ENCODE measurements around the gene ADM. TPM values are rescaled to one million over a fixed set of nuclear protein-coding genes. Genes with fewer than 3 reads are reported as not detected.
A peak's percentile ranks its signal among the peaks of the same experiment; 100 is the strongest.

ADM gene
- total RNA-seq, 1 experiment from 2014 or later: 21.9 TPM

DNA sequence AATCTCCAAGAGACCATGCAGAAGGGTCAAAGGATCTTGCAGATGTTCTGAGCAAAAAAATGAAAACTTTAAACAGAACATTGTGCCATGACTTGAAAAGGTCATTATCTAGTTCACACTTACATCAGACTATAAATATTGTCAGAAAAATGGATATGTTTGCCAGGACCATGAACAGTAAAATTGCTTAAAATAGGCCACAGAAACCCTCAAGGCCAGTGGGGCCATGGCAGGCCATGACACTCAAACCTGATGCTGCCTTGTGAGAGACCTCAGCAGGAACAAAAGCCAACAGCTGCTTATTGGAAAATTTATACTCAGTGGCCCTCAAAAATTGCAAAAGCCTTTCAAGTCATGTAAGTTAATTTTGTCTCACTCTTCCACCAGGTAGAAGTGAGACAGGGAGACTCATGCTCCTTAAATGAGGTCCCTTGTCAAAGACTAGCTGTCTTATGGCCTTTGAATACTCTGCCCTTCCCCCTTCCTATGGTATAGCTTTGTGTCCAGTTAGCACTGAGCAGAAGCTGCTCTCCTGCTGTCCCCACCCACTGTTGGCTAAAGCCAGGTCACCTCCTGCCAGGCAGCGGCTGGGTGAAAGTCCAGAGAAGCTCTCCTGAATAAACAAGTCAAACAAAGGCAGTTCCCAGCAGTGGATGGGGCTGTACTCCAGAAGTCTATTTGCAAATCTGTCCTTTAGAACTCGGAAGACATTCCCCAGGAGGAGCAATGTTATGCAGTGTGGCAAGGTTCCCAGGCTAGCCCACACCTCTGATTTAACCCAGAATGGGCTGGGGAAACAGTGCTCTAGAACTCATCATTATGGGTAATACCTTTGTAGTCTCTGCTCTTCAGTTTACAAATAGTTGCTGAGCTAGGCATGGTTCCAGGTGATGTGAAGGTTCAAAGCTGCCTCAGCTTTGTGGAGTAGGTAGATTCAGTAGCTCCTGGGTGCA lies 21.4 kb downstream of the ADM start:
- intact Hi-C loops (cut with micrococcal nuclease; ENCODE audit: unreplicated experiment): no loop called here
- Histone ChIP-seq H4K20me1 (ENCODE audit: insufficient read depth) (no peaks in the 10 kb centered on the region), H3K9me2 (ENCODE audit: insufficient read depth) (no peaks in the 10 kb centered on the region), H3K27me3 (ENCODE audit: insufficient read depth, low read depth) (no peaks in the 10 kb centered on the region), H3K4me3 (no peak overlapping the region), H2AFZ (no peak overlapping the region), H3K4me1 (replicated peaks; ENCODE audit: insufficient read depth) (peaks cover 55% of the 10 kb centered on the region), H3K36me3 (ENCODE audit: low read depth) (no peaks in the 10 kb centered on the region), H3F3A (ENCODE audit: insufficient read depth, low read depth) (peaks cover 15% of the 10 kb centered on the region), H3K9me3 (ENCODE audit: insufficient read depth, low read depth) (no peaks in the 10 kb centered on the region), H3K4me2 (peak overlapping the region; percentile 26; the same call in 1 of the 2 replicates), H3K27ac (peak overlapping the region; percentile 34), H3K79me2 (ENCODE audit: low read depth) (no peaks in the 10 kb centered on the region)
- DNase-seq: peak; percentile 45 to 67
- CTCF ChIA-PET: interaction anchor here (0.6 to 1.8 kb wide), 5 partner anchors 16 to 865 kb away, joined by 3 to 6 read pairs (median 3); partner anchors contain the start of gene ZNF143
- BruUV-seq (replicated peaks): no TSS peak
- POLR2A ChIA-PET (ENCODE audit: unreplicated experiment): interaction anchor here (0.5 to 1.1 kb wide), 3 partner anchors 23 to 483 kb away, joined by 4 to 6 read pairs (median 5); no protein-coding TSS in a partner anchor
- TF ChIP-seq, protein P1, sequence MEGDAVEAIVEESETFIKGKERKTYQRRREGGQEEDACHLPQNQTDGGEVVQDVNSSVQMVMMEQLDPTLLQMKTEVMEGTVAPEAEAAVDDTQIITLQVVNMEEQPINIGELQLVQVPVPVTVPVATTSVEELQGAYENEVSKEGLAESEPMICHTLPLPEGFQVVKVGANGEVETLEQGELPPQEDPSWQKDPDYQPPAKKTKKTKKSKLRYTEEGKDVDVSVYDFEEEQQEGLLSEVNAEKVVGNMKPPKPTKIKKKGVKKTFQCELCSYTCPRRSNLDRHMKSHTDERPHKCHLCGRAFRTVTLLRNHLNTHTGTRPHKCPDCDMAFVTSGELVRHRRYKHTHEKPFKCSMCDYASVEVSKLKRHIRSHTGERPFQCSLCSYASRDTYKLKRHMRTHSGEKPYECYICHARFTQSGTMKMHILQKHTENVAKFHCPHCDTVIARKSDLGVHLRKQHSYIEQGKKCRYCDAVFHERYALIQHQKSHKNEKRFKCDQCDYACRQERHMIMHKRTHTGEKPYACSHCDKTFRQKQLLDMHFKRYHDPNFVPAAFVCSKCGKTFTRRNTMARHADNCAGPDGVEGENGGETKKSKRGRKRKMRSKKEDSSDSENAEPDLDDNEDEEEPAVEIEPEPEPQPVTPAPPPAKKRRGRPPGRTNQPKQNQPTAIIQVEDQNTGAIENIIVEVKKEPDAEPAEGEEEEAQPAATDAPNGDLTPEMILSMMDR (conservative IDR thresholded peaks at IDR 0.05): no peak
- no peak for TF ChIP-seq EZH2 (IDR thresholded peaks at IDR 0.05; ENCODE audit: low read depth)

DNA sequence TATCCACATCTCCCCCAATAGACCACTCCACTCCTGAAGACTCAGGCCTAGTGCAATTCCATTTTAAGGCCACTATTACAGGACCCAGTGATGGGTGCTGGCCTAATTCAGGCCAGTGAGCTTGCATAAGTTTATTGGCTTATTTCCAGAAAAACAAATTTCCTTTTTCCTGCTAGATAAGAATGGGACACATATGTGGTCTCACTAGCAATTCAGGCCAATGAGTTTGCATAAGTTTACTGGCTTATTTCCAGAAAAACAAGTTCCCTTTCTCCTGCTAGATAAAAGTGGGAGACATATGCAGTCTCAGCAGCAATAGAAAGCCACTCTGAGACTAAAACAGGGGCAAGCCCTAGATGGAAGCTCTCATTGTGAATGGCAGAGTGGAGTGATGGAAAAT lies 22.4 kb downstream of the ADM start:
- Histone ChIP-seq H3K36me3 (ENCODE audit: low read depth) (no peaks in the 10 kb centered on the region), H3F3A (ENCODE audit: insufficient read depth, low read depth) (peaks cover 15% of the 10 kb centered on the region), H3K27ac (peak overlapping the region; percentile 34; the same call in 1 of the 2 replicates), H3K4me3 (no peak overlapping the region), H4K20me1 (ENCODE audit: insufficient read depth) (no peaks in the 10 kb centered on the region), H2AFZ (no peak overlapping the region), H3K9me3 (ENCODE audit: insufficient read depth, low read depth) (no peaks in the 10 kb centered on the region), H3K4me1 (replicated peaks; ENCODE audit: insufficient read depth) (peaks cover 55% of the 10 kb centered on the region), H3K4me2 (peak overlapping the region; percentile 19; the same call in 1 of the 2 replicates), H3K9me2 (ENCODE audit: insufficient read depth) (no peaks in the 10 kb centered on the region), H3K79me2 (ENCODE audit: low read depth) (no peaks in the 10 kb centered on the region), H3K27me3 (ENCODE audit: insufficient read depth, low read depth) (no peaks in the 10 kb centered on the region)
- TF ChIP-seq EZH2 (IDR thresholded peaks at IDR 0.05; ENCODE audit: low read depth): no peak
- TF ChIP-seq, protein P1 (conservative IDR thresholded peaks at IDR 0.05): no peak
- intact Hi-C loops (cut with micrococcal nuclease; ENCODE audit: unreplicated experiment): no loop called here
- DNase-seq: no peak
- BruUV-seq (replicated peaks): no TSS peak
- CTCF ChIA-PET: interaction anchor here (0.6 to 1.8 kb wide), 2 partner anchors 24 to 793 kb away, joined by 4 read pairs; no protein-coding TSS in a partner anchor
- POLR2A ChIA-PET (ENCODE audit: unreplicated experiment): no interaction called here

DNA sequence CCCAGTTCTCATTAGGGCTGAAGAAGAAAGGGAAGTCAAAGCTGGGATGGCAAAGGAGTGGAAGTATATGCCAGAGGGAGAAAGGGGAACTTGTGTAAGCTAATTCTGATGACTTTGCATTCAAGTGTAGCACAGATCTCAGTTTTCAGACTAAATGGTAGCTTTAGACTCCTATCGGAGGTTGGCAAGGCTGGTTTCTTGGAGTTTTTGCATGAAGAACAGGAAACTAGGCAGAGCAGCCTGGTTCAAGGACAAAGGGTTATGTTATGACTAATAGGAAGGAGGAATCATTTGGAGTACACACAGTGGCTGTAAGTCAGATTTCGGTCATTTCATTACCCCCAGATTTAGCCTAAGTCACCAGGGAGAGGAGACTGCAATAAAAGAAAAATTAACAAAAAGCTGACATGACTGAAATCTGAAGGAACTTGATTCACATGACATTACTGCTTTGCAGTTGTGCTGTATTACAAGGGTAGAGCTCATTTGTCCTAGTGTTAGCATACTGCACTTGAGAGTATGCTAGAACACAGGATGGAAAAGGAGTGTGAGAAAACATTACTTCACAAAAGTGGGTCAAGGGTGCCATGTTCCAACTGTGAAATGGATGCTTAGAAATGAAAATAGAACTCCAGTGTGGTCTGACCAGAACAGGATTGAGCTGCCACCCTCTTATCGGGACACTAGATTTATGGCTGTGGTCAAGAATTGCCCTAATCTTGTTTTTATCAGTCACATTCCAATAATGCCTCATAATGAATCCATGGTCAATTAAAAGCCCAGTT lies 23.6 kb downstream of the ADM start:
- DNase-seq: peak in 1 of 2 experiments; percentile 69
- ChIA-PET POLR2A (ENCODE audit: unreplicated experiment) (interaction anchor here (0.7 kb wide), 1 partner anchor 68 kb away, joined by 6 read pairs; no protein-coding TSS in a partner anchor), CTCF (no interaction called here)

More for the DNA sequence above, 23.6 kb downstream of the ADM start:
- no peaks in the 10 kb centered on the region for H3K9me2 ChIP-seq (ENCODE audit: insufficient read depth)
- H3K79me2 ChIP-seq (ENCODE audit: low read depth): no peaks in the 10 kb centered on the region
- no peaks in the 10 kb centered on the region for H4K20me1 ChIP-seq (ENCODE audit: insufficient read depth)
- H3K27ac ChIP-seq: no peak overlapping the region
- H3K4me2 ChIP-seq: no peak overlapping the region
- no TSS peak for BruUV-seq (replicated peaks)
- H3K4me1 ChIP-seq (replicated peaks; ENCODE audit: insufficient read depth): peaks cover 43% of the 10 kb centered on the region
- H3K4me3 ChIP-seq: no peak overlapping the region
- no peaks in the 10 kb centered on the region for H3K36me3 ChIP-seq (ENCODE audit: low read depth)
- no peaks in the 10 kb centered on the region for H3K27me3 ChIP-seq (ENCODE audit: insufficient read depth, low read depth)
- peaks cover 8% of the 10 kb centered on the region; the same call in 1 of the 2 replicates for H3F3A ChIP-seq (ENCODE audit: insufficient read depth, low read depth)
- intact Hi-C loops (cut with micrococcal nuclease; ENCODE audit: unreplicated experiment): no loop called here
- H3K9me3 ChIP-seq (ENCODE audit: insufficient read depth, low read depth): no peaks in the 10 kb centered on the region
- TF ChIP-seq, protein P1 (conservative IDR thresholded peaks at IDR 0.05): no peak
- TF ChIP-seq EZH2 (IDR thresholded peaks at IDR 0.05; ENCODE audit: low read depth): no peak
- no peak overlapping the region for H2AFZ ChIP-seq

Data from PC-9 (cell line).